A549 (cell line): ENCODE results near the gene PCDH10. TPM values are rescaled to one million over a fixed set of nuclear protein-coding genes. Genes with fewer than 3 reads are reported as not detected.

Source experiments
- ATAC-seq, 2 experiments: fragments of 200-7000 bp in 1 of 2; fragments of >200 bp in 1 of 2; cut with Nextera tagmentation in 1 of 2; cut with Tn5 transposase in 1 of 2; 3 replicates each; pipeline versions ENCODE4 v1.8.0 to v1.9.1; 2018 to 2020; ENCODE audit warnings: mild to moderate bottlenecking in 1 of 2, moderate library complexity in 1 of 2
- CTCF ChIA-PET: fragments of 300-600 bp; sonication (Branson Sonifier 250); formaldehyde crosslinking; extraction: SDS; loops from one replicate; lab custom pipeline; 2021; ENCODE audit warnings: antibody characterized with exemption, inconsistent platforms; lab: Yijun Ruan, JAX
- POLR2A ChIA-PET: fragments of 350-600 bp; formaldehyde crosslinking; extraction: SDS; loops from one replicate; lab custom pipeline; 2021; ENCODE audit warnings: antibody characterized with exemption, inconsistent platforms; lab: Yijun Ruan, JAX
- DNase-seq, 2 experiments: peaks; one replicate each; pipeline versions ENCODE4 v3.0.0 to v3.0.0-alpha.2; 2011 to 2016; ENCODE audit warnings: low read depth in 1 of 2, low spot score in 1 of 2
- FAIRE-seq: peaks from 2 replicates; lab custom pipeline; 2011; peaks lifted over from hg19 to GRCh38; lab: Jason Lieb, UNC
- H3K27ac ChIP-seq, 2 experiments: fragments of >200 bp; sonication (Bioruptor Twin); formaldehyde crosslinking; 3 replicates each; pipeline ENCODE4 v1.5.1; 2016 to 2017
- H3K4me1 ChIP-seq: fragments of >200 bp; sonication (Bioruptor Twin); formaldehyde crosslinking; 3 replicates; pipeline ENCODE4 v1.6.1; 2016
- H3K4me2 ChIP-seq: fragments of >200 bp; sonication (Bioruptor Twin); formaldehyde crosslinking; 3 replicates; pipeline ENCODE4 v1.6.1; 2016
- H3K4me3 ChIP-seq: fragments of >200 bp; sonication (Bioruptor Twin); formaldehyde crosslinking; 3 replicates; pipeline ENCODE4 v1.5.1; 2016
- H3K9me3 ChIP-seq: fragments of >200 bp; sonication (Bioruptor Twin); formaldehyde crosslinking; 3 replicates; pipeline ENCODE4 v1.6.1; 2016
- BHLHE40 ChIP-seq: IDR thresholded peaks from 2 replicates; pipeline ENCODE4 v1.6.1; 2012; ENCODE audit warnings: low read depth, low read length, inconsistent platforms
- CEBPB ChIP-seq, 2 experiments: fragments of >200 bp in 1 of 2; sonication (Bioruptor Twin) in 1 of 2; formaldehyde crosslinking in 1 of 2; IDR thresholded peaks; 2 replicates each; pipeline ENCODE4 v1.6.1; 2012 to 2016
- CHD2 ChIP-seq: fragments of 150-350 bp; IDR thresholded peaks from 2 replicates; pipeline ENCODE4 v1.6.1; 2014; ENCODE audit warnings: low read length; ENCODE audit not compliant: partially characterized antibody
- EHF ChIP-seq: fragments of 250-450 bp; sonication (Bioruptor Pico); IDR thresholded peaks from 2 replicates; pipeline ENCODE4 v1.5.0; 2020; ENCODE audit warnings: mild to moderate bottlenecking
- EP300 ChIP-seq, 2 experiments: fragments of >200 bp; sonication (Bioruptor Twin); formaldehyde crosslinking; IDR thresholded peaks; 2 replicates in 1 of 2; 3 replicates in 1 of 2; pipeline ENCODE4 v1.6.1; 2016 to 2017
- ESRRA ChIP-seq: fragments of 150-350 bp; IDR thresholded peaks from 2 replicates; pipeline ENCODE4 v1.6.1; 2014; ENCODE audit warnings: mild to moderate bottlenecking, low read length, borderline replicate concordance
- FOSL2 ChIP-seq, 2 experiments: fragments of 450-650 bp in 1 of 2; fragments of >200 bp in 1 of 2; sonication (Bioruptor Twin) in 1 of 2; formaldehyde crosslinking; IDR thresholded peaks; 2 replicates each; pipeline versions ENCODE4 v1.5.0 to v1.6.1; 2016 to 2020; ENCODE audit warnings: mild to moderate bottlenecking in 1 of 2, moderate library complexity in 1 of 2
- GATA3 ChIP-seq: IDR thresholded peaks from 2 replicates; pipeline ENCODE4 v1.6.1; 2012; ENCODE audit warnings: borderline replicate concordance
- HEYL ChIP-seq: fragments of 250-450 bp; sonication (Bioruptor Pico); IDR thresholded peaks from 2 replicates; pipeline ENCODE4 v1.8.0; 2021; ENCODE audit warnings: mild to moderate bottlenecking, moderate library complexity
- HOXB13 ChIP-seq: fragments of 250-450 bp; sonication (Bioruptor Pico); IDR thresholded peaks from 2 replicates; pipeline ENCODE4 v1.5.0; 2020; ENCODE audit warnings: low read depth, mild to moderate bottlenecking, moderate library complexity
- HOXB5 ChIP-seq: fragments of 250-450 bp; sonication (Bioruptor Pico); IDR thresholded peaks from 2 replicates; pipeline ENCODE4 v1.5.0; 2020; ENCODE audit warnings: mild to moderate bottlenecking, moderate library complexity
- JUN ChIP-seq, 2 experiments: fragments of >200 bp; sonication (Bioruptor Twin); formaldehyde crosslinking; IDR thresholded peaks; 2 replicates in 1 of 2; 3 replicates in 1 of 2; pipeline ENCODE4 v1.6.1; 2016 to 2017
- KDM5A ChIP-seq: fragments of 200-600 bp; sonication (generic); IDR thresholded peaks from 2 replicates; pipeline ENCODE4 v1.6.1; 2016; ENCODE audit warnings: antibody characterized with exemption, mild to moderate bottlenecking
- PHF8 ChIP-seq: fragments of 200-600 bp; sonication (generic); IDR thresholded peaks from 2 replicates; pipeline ENCODE4 v1.6.1; 2016; ENCODE audit warnings: low read depth, mild to moderate bottlenecking, antibody characterized with exemption, moderate library complexity, borderline replicate concordance
- POLR2AphosphoS2 ChIP-seq: conservative IDR thresholded peaks from 2 replicates; pipeline ENCODE4 v1.6.1; 2012; ENCODE audit warnings: low read length, improper control_type of control experiment, inconsistent platforms
- RAD21 ChIP-seq, 2 experiments: fragments of >200 bp in 1 of 2; sonication (Bioruptor Twin) in 1 of 2; formaldehyde crosslinking in 1 of 2; IDR thresholded peaks in 1 of 2; conservative IDR thresholded peaks in 1 of 2; 2 replicates in 1 of 2; 3 replicates in 1 of 2; pipeline ENCODE4 v1.6.1; 2012 to 2018; ENCODE audit warnings: inconsistent platforms in 1 of 2
- RARB ChIP-seq: fragments of 250-450 bp; sonication (Bioruptor Pico); IDR thresholded peaks from 2 replicates; pipeline ENCODE4 v1.8.0; 2021; ENCODE audit warnings: mild to moderate bottlenecking, moderate library complexity
- RFX5 ChIP-seq: fragments of 450-650 bp; IDR thresholded peaks from 2 replicates; pipeline ENCODE4 v1.7.1; 2014; ENCODE audit warnings: antibody characterized with exemption, mild to moderate bottlenecking, moderate library complexity
- TFCP2L1 ChIP-seq: fragments of 250-450 bp; sonication (Bioruptor Pico); IDR thresholded peaks from 2 replicates; pipeline ENCODE4 v1.5.0; 2021; ENCODE audit warnings: mild to moderate bottlenecking
- ZSCAN20 ChIP-seq: fragments of 250-450 bp; sonication (Bioruptor Pico); IDR thresholded peaks from 2 replicates; pipeline ENCODE4 v1.8.0; 2022; ENCODE audit warnings: mild to moderate bottlenecking, moderate library complexity
- WGBS: methylation state at CpG from one replicate; pipeline ENCODE4 v1.1.6; 2017; ENCODE audit errors: missing lambda C conversion rate; 5-methylcytosine and 5-hydroxymethylcytosine counted together
- polyA plus RNA-seq, 4 experiments: library from polyadenylated mRNA; depleted of rRNA in 3 of 4; stranded (reverse); fragments of >200 nt; fragmentation: RNase III in 1 of 4; extraction: RNeasy Plus Mini Kit Qiagen cat#74134 plus additional on column Dnase treatment in 1 of 4; gene quantifications; 2 replicates in 3 of 4; 3 replicates in 1 of 4; pipeline ENCODE4 v1.2.3, GENCODE V29; 2011 to 2017
- TF ChIP-seq, protein P1 (sequence below): fragments of 450-650 bp; IDR thresholded peaks from 2 replicates; pipeline ENCODE4 v1.6.1; 2014; ENCODE audit warnings: antibody characterized with exemption
- TF ChIP-seq, protein P2 (sequence below): fragments of >200 bp; sonication (Bioruptor Twin); formaldehyde crosslinking; IDR thresholded peaks from 3 replicates; pipeline ENCODE4 v1.5.1; 2016
- TF ChIP-seq, protein P3 (sequence below): fragments of >200 bp; sonication (Bioruptor Twin); formaldehyde crosslinking; IDR thresholded peaks from 3 replicates; pipeline ENCODE4 v1.6.1; 2016
- TF ChIP-seq, protein P4 (sequence below): fragments of 200-600 bp; sonication (generic); IDR thresholded peaks from 2 replicates; pipeline ENCODE4 v1.6.1; 2016; ENCODE audit warnings: antibody characterized with exemption, mild to moderate bottlenecking, moderate library complexity

The PCDH10 gene
- polyA plus RNA-seq, 2 of the 4 experiments (the other 2 are of a cell fraction) = 0.37 to 0.49 TPM

DNA sequence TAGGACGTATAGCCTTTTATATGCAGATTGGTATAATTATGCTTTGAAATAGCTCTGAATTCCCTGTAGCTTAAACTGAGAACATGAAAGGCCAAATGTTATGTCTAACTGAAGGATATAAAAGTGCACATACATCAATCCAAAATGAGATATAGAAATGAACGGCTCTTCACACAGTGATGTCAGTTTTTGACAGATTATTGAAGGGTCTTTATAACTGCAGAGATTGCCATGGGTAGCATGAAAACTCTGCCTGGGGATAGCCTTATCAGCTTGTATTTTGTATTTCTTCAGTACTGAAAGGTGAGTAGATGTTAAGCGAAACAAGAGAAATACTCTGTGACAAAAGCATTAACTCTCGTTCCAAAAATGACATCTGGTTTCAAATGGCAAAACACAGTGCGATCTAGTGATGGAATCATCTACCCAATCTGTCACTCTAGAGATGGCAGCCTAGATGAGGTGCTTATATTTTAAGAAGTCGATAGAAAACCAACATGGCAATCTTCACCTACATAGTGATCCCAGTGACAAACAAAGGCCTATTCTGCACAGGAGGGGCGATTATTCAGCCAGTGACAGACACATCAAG is 59.7 kb downstream of the PCDH10 start:
- TF ChIP-seq, protein P1, sequence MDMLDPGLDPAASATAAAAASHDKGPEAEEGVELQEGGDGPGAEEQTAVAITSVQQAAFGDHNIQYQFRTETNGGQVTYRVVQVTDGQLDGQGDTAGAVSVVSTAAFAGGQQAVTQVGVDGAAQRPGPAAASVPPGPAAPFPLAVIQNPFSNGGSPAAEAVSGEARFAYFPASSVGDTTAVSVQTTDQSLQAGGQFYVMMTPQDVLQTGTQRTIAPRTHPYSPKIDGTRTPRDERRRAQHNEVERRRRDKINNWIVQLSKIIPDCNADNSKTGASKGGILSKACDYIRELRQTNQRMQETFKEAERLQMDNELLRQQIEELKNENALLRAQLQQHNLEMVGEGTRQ = no peak
- TF ChIP-seq, protein P2, sequence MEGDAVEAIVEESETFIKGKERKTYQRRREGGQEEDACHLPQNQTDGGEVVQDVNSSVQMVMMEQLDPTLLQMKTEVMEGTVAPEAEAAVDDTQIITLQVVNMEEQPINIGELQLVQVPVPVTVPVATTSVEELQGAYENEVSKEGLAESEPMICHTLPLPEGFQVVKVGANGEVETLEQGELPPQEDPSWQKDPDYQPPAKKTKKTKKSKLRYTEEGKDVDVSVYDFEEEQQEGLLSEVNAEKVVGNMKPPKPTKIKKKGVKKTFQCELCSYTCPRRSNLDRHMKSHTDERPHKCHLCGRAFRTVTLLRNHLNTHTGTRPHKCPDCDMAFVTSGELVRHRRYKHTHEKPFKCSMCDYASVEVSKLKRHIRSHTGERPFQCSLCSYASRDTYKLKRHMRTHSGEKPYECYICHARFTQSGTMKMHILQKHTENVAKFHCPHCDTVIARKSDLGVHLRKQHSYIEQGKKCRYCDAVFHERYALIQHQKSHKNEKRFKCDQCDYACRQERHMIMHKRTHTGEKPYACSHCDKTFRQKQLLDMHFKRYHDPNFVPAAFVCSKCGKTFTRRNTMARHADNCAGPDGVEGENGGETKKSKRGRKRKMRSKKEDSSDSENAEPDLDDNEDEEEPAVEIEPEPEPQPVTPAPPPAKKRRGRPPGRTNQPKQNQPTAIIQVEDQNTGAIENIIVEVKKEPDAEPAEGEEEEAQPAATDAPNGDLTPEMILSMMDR = no peak
- TF ChIP-seq JUN (IDR thresholded peaks at IDR 0.05) (no peak), ZSCAN20 (CRISPR knock-in tag) (no peak), CHD2 (no peak), FOSL2 (IDR thresholded peaks at IDR 0.05) (no peak), FOSL2 (CRISPR knock-in tag; IDR thresholded peaks at IDR 0.05) (no peak), TFCP2L1 (no peak), BHLHE40 (no peak), ESRRA (no peak), RFX5 (no peak), HOXB13 (no peak), HEYL (CRISPR knock-in tag) (no peak), CEBPB (IDR thresholded peaks at IDR 0.05) (no peak), RARB (CRISPR knock-in tag) (no peak), PHF8 (no peak), GATA3 (no peak)
- TF ChIP-seq, protein P3, sequence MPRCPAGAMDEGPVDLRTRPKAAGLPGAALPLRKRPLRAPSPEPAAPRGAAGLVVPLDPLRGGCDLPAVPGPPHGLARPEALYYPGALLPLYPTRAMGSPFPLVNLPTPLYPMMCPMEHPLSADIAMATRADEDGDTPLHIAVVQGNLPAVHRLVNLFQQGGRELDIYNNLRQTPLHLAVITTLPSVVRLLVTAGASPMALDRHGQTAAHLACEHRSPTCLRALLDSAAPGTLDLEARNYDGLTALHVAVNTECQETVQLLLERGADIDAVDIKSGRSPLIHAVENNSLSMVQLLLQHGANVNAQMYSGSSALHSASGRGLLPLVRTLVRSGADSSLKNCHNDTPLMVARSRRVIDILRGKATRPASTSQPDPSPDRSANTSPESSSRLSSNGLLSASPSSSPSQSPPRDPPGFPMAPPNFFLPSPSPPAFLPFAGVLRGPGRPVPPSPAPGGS = no peak
- TF ChIP-seq, protein P4, sequence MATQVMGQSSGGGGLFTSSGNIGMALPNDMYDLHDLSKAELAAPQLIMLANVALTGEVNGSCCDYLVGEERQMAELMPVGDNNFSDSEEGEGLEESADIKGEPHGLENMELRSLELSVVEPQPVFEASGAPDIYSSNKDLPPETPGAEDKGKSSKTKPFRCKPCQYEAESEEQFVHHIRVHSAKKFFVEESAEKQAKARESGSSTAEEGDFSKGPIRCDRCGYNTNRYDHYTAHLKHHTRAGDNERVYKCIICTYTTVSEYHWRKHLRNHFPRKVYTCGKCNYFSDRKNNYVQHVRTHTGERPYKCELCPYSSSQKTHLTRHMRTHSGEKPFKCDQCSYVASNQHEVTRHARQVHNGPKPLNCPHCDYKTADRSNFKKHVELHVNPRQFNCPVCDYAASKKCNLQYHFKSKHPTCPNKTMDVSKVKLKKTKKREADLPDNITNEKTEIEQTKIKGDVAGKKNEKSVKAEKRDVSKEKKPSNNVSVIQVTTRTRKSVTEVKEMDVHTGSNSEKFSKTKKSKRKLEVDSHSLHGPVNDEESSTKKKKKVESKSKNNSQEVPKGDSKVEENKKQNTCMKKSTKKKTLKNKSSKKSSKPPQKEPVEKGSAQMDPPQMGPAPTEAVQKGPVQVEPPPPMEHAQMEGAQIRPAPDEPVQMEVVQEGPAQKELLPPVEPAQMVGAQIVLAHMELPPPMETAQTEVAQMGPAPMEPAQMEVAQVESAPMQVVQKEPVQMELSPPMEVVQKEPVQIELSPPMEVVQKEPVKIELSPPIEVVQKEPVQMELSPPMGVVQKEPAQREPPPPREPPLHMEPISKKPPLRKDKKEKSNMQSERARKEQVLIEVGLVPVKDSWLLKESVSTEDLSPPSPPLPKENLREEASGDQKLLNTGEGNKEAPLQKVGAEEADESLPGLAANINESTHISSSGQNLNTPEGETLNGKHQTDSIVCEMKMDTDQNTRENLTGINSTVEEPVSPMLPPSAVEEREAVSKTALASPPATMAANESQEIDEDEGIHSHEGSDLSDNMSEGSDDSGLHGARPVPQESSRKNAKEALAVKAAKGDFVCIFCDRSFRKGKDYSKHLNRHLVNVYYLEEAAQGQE = no peak
- no peak overlapping the region for H3K4me2 ChIP-seq
- FAIRE-seq = no peak
- DNase-seq = no peak
- H3K4me1 ChIP-seq = no peaks in the 10 kb centered on the region
- H3K27ac ChIP-seq = no peak overlapping the region
- H3K9me3 ChIP-seq = no peaks in the 10 kb centered on the region
- no peak for ATAC-seq
- POLR2A ChIA-PET = no interaction called here
- 19% methylated on average over 7 of the region's 7 CpGs for WGBS
- CTCF ChIA-PET = no interaction called here
- H3K4me3 ChIP-seq = no peak overlapping the region

DNA sequence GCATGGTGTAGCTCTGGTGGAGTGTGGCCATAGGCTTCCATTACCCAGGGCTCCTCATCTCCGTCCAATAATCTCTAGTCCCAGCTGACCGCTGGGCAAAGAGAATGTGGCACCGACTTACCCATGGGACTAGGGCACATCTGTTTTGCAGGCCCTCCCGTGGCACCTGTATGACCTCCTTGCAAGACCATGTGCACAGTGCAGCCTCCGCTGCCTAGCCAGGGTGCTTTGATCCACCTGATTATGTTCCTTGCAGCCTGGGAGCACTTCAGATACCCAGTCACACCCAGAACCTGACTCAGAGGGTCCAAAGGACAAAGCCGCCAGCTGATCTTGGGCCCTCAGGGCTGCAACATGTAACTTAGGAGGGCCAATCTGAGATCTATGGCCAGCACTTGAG is 84.8 kb downstream of the PCDH10 start:
- CTCF ChIA-PET = no interaction called here
- H3K4me2 ChIP-seq = no peak overlapping the region
- FAIRE-seq = no peak
- TF ChIP-seq RAD21 (conservative IDR thresholded peaks at IDR 0.05 in 1 of 2, IDR thresholded peaks at IDR 0.05 in 1 of 2) = no peak
- no peak for TF ChIP-seq KDM5A
- no peak for TF ChIP-seq POLR2AphosphoS2
- TF ChIP-seq, protein P4 = no peak
- TF ChIP-seq EHF (CRISPR knock-in tag) = no peak
- TF ChIP-seq HOXB5 (CRISPR knock-in tag) = no peak
- TF ChIP-seq EP300 (IDR thresholded peaks at IDR 0.05) = no peak
- TF ChIP-seq, protein P2 = no peak

More for the DNA sequence above, 84.8 kb downstream of the PCDH10 start:
- H3K4me3 ChIP-seq = no peak overlapping the region
- no peaks in the 10 kb centered on the region for H3K4me1 ChIP-seq
- WGBS = 35% methylated on average over 5 of the region's 6 CpGs
- POLR2A ChIA-PET = no interaction called here
- no peak for DNase-seq
- no peak overlapping the region for H3K27ac ChIP-seq
- no peak for ATAC-seq
- no peaks in the 10 kb centered on the region for H3K9me3 ChIP-seq
